Smooth muscle cell of the brain vasculature (primary cell): Measurements from ENCODE around the gene NUP210L.

ENCODE experiments used
- DNase-seq: peaks from one replicate; pipeline ENCODE4 v3.0.0-alpha.2; 2012; ENCODE audit warnings: low read depth, low spot score

The NUP210L gene

DNA sequence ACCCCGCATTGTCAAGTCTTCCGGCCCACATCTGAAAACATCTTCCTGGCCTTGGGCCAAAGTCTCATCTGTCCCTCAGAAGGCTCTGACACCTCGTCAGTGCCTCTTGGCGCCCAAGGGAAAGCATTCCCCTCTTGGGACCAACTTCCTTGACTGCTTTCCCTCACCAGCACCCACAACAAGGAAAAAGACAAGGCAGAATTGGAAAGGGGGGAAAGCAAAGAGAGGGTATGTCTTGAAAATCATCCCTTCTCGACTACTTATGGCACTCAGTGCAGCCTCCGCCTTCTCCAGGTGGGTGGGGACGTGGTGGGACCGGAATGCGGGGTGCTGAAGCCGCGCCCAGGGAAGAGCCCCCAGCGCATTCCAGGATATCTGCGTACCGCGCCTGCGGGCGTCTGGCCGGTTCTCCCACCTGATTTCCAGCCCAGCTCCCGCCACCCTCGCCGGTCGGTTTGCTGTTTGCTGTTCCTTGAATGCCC lies 191.0 kb downstream of the NUP210L start:
- no peak for DNase-seq

DNA sequence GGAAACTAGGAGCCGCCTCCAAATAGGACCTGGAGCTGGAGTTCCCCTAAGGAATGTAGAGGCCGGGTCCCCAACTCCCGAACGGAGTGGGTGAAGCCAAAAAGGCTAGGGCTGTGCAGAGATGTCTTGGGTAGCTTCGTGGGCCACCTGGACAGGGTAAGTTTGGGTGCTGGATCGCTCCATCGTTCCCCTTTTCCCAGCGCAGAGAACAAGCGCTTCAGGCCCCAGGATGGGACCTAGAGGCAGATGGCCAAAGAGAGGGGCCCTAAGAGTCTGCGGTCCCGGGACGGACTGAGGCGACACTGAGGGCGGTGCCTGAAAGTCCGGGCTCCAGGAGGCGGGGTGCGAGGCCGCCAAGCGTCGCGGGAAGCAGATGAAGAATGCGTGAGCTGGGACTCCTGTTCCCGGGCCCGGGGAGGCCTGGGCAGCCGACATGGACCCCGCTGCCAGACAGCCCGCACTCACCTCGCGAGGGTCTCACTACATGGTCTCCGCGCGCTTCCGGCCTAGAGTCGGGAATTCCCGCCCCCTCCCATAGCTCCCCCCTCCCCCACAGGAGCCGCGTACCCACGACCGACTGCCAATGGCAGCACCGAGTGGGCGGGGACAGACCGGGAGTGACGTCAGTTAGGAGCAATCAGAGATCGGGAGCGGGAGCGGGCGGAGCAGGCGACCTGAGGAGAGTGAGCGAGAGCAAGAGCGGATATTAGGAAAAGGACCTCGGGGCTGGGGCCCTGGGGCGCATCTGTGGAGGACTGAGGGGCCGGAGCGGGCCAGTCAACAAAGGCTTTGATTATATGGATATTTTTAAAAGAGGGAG lies 191.6 kb downstream of the NUP210L start, which contains the start of gene SLC39A1:
Gene SLC39A1 (minus strand): TSS at position 508 of the 820 bp plus-strand sequence. CDS start 822 bp downstream, outside the sequence.
- no peak for DNase-seq

DNA sequence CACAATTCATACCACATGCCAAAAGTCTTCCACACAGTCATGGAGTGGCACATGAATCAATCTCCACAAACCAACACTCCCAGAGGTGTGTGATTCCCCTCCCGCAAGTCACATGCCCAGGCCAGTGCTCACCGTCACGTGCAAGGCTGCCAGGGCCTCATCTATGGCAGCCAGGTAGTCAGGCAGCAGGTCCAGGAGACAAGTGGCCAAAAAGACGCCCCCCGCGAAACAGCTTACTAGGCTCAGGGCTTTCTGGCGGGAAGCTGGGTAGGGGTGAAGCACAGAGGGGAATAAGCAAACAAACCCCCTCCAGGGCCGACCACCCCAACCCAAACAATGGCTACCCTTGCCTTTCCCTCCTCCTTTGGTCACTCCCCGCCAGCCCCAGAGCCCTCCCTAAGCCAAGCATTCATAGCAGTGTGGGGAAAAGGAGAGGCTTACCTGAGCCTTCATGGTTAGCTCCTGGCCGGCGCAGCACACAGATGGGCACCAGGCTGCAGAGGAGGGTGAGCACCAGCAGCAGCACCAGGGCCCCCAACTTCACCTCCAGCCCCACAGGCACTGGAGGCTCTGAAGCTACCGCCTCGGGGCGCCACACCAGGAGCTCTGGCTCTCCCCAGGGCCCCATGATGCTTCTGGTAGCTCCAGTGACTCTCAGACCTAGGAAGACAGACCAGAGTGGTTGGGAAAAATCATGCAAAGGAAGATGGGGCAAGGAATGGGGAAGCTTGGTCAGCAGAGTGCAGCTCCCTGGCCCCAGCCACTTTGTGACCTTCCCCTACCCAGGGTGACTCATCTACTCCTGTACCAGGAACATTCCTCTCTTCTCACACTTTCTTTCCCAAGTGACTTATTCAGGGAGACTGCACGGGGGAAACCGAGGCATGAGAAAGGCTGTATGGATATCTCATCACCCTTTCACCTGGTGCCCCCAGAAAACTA lies 192.5 kb downstream of the NUP210L start:
- DNase-seq = no peak

DNA sequence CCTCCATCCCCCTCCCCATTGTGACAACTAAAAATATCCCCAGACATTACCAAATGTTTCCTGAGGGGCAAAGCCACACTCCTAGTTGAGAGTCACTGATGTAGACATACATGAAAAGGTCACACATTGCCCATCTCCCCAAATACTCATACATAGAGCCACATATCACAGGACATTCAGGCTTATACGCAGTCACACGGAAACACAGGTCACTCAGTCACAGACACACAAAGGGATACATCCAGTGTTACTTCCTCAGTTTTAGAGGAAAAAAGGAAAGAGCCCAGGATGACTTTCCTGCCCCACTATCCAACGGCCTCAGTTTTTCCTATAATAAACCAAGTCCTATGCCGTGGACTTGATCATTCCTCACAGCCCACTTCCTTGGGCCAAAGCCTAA lies 193.5 kb downstream of the NUP210L start:
- DNase-seq = no peak

DNA sequence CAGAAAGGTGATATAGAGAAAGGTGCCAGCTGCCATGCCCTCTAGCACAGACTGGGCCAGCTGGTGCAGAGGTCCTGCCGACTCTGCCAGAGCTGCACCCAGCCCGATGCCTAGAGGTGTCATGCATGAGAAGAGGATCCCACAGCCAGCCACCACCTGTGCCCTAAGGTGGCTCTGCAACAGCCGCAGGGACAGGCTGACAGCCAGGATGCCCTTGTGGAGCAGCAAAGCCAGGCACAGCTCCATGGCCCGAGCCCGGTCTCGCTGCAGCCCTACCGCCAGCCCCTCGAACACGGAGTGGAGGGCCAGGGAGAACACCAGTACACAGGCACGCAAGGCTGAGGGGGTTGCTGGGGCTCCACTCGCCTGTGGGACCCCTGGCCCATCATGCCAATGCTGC lies 194.7 kb downstream of the NUP210L start:
- no peak for DNase-seq

DNA sequence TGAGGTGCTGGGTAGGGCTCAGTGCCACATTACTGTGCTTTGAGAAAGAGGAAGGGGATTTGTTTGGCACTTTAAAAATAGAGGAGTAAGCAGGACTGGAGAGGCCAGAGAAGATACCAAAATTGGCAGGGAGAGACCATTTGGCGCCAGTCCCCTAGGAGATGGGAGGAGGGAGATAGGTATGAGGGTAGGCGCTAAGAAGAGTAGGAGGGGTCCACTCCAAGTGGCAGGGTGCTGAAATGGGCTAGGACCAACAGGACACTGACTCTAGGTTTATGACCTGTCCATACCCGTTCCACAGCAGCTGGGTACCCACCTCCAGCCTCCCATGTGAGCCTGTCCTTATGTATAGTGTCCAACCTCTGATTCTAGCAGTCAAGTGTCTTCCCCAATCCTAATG lies 195.4 kb downstream of the NUP210L start:
- DNase-seq = no peak

DNA sequence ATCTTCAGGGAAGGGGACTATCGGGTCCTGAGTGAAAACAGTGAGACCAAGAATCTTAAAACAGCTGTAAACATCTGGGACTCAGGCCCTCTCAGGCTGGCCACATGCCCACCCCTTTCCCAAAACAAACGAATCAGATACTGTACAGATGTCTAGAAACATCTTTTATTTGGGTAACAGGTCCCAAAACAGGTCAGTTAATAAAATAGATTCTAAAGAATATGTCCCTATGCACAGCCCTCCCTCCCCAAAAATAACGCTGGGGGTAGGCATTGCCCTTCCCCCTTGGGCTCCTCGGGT lies 196.0 kb downstream of the NUP210L start:
- DNase-seq = no peak

DNA sequence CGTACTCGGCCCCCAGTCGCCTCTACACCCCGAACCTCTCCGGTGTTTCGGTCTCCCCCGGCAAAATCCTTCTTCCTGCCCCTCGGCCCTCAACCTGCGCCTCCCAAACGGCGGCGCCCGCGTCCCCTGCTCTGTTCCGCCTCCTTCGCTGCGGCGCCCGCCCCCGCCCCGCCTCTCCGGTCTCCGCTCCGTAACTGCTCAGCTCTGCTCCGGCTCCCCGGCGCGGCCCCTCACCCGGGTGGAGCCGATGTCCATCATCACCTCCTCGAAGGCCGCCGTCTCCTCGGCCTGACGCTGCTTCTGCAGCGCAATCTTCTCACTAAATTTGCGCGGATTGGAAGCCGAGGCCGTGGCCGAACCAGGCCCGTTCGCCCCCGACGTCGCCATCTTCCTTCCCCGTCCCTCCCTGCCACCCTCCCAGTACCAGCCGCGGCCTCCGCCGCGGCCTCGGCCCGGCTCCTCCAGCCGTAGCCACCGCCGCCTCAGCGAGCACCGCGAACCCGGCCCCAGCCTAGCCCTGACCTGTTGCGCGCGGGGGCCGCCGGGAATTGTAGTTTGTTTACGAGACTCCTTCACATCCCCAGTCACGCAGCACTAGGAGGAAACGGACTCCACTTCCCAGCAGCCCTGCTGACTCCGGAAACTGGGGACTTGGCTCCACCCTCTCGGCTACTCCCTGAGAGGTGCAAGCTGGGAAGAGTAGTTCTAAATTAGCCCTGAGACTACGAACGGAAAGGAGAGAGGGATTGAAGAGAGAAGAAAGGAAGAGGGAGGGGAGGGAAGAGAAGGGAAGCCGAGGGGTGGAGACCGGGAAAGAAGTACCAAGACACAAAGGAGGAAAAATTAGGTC lies 196.5 kb downstream of the NUP210L start, which contains the start of gene CRTC2:
Gene CRTC2 (minus strand): TSS at position 502 of the 850 bp plus-strand sequence. CDS start 115 bp downstream, at position 387.
- DNase-seq = peak; percentile 95

DNA sequence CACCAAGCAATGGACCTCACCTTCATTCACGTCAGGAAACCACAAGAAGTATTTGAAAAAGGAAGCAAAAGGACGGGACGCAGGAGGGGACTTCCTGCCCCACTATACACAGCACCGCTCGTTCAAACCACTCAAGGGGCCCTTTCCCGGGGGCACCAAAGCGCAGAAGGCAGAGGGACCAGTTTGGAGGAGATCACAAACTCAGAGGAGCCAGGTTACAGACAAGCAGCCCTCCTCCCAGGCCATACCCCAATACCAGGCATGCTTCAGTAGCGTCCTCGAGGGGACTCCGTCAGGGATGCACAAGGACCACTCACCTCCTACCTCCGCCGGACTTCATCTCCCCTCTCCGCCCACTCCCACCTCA lies 197.1 kb downstream of the NUP210L start:
- no peak for DNase-seq

DNA sequence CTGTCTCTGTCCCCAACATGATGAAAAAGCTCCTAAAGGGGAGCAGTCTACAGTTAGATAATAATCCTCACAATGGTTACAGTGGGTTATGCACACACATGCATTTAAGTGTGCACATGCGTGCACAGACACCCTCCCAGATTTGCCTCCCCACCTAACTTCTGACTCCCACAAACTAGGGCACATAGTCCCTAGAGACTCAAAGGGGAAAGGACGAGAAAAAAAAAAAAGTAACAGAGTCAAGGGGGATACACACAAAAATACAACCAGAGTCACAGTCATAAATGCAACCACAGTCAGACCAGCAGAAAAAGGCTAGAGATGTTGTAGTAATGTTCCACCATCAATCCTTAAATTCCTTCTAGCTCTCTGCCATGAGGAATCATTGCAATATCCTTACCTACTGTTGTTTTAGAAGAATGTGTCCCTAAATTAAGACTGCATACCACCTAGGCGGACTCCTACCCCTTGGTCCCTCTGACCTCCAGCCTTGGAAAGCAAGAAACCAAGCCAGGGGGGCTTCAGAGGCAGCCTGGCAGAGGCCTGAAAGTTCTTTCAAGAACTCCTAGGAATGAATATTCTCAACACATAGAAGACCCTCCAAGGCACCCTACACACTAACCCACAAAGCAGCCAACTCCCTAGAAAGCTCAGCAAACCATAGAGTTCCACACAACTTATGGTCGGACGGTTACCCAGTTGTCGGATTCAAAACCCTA lies 197.7 kb downstream of the NUP210L start:
- no peak for DNase-seq

DNA sequence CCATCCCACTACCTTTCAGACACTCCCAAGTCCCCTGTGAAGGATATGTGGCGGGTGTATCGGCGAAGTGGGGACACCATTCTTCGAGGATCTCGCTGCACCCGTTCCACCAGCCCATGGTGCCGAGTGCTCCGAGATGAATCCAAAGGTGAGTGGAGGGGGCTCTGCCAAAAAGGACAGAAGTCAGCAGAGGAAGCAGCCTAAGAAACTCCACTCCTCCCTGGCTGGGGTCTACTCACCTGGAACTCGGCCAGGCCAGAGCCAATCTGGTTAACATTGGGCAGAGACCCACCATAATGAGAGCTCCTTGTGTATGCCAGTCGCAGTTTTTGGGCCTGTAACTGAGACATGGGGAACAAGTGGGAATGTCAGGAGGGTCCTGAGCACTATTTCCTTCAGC lies 200.0 kb downstream of the NUP210L start:
- no peak for DNase-seq

DNA sequence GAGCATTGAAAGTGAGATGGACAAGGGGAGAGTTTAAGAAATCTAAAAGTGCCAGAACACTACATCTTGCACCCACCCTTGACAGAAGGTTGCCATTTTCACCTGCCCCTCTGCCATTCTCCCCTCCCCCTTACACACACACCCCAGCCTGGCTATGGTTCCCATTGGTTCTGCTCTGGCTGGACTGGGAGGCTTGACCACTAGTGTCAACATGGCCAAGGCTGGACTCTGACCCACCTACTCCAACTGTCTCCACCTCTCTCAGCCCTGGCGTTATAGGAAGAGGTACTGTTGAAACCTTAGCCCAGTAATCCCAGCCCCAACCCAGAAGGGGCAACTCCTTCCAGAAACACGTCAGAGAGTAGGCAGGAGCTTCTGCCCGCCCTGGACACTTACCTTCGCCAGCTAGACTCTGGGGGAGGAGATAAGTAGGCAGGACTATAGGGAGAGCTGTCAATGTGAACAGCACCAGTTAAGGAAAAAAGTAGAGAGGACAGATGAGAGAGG lies 201.0 kb downstream of the NUP210L start:
- no peak for DNase-seq

DNA sequence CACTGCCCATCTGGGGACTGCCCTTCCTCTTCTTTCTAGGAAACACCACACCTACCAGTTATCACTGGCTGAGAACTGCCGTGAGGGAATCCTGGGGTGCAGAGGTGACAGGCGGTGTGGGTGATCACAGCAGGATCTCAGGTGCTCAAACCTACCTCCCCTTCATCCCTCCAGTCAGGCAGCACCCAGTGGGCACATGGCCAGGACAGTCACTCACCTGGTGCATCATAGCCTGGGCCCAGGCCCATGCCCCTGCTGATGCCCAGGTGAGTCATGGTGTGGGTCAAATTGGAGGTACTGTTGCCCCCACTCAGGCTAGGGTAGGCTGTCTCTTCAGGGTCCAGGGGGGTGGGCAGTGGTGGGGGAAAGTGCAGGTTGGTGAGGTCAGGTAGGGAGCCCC lies 203.1 kb downstream of the NUP210L start:
- DNase-seq = no peak

DNA sequence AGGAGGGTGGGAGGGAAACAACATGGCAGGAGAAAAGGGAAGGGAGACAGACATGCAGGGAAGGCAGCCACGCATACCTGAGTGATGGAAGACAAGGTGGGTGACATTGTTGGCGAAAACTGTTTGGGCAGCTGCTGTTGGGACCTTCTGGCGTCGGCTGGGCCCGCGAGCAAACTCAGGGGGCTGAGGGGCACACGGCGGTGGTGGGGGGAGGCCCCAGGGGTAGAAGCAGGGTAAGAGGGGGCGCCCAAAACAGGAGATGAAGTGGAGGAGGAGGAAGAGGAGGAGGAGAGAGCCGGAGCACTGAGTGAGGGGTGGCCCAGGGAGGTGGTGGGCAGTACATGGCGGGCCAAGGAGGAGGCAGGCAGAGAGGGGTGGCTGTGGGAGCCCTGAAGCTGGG lies 203.7 kb downstream of the NUP210L start:
- no peak for DNase-seq

DNA sequence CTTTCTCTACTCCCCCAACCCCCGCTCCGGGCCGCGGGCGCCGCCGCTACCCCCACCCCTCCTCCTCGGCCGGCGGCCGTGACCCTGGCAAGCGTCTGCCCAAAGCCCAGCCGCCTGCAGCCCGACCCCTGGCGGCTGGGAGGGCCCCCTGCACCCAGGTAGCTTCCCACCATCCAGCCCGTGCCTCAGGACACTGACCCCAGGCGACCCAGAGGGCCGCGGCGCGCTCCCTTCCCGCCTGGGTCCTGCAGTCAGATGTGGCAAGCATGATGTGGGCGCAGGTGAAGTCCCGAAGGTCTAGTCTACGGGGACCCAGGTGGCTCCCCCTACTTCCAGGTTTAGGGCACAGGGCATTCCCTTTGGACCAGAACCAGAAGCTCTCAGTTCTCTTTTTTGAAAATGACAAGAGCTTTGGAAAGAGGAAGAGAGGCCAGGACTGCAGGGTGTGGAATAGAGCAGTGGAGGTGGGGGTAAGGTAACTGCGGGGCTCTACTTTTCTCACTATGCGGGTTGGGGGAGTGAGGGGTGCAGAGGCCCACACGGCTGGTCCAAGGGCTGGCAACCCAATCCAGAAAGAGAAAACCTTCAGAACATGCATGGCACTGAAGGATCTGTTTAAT lies 208.1 kb downstream of the NUP210L start, which contains the start of gene DENND4B:
Gene DENND4B (minus strand): TSS at position 97 of the 620 bp plus-strand sequence. CDS start 2,344 bp downstream, outside the sequence.
- no peak for DNase-seq

DNA sequence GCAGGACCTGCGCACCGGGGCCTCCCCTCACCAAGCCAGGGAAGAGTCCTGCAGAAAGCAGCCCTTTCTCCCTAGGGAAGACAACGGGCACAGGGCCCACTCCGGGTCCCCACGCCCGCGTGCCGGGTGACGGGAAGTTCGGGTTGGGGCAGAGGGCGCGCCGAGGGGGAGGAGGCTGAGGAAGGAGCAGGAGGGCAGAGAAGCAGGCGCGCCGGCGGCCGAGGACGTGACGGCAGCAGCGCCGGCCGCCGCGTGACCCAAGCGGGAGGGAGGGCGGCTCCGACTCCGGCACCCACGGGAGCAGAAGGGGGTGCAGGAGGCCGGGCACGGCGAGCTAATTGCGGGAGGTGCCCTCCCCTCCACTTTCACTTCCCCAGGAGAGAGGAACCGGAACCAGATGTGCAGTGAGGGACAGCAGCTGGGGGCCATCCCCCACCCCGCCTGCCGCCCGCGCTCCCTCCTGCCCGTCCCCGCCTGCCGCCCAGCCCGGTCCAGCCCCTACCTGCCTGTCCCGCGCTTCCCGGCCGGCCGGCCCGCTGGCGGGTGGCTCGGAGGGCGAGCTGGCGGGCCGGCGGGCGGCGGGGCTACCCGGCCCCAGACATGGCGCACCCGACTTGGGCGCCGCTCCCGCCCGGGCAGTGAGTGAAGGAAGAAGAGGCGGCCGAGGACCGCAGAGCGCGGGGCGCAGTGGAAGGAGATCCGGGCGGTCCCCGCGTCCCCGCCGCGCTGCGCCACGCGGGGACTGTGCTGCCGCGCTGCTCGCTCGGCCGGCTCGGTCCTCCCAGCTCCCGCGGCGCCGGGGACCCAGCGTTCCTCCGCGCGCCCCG lies 208.9 kb downstream of the NUP210L start:
- DNase-seq = no peak

DNA sequence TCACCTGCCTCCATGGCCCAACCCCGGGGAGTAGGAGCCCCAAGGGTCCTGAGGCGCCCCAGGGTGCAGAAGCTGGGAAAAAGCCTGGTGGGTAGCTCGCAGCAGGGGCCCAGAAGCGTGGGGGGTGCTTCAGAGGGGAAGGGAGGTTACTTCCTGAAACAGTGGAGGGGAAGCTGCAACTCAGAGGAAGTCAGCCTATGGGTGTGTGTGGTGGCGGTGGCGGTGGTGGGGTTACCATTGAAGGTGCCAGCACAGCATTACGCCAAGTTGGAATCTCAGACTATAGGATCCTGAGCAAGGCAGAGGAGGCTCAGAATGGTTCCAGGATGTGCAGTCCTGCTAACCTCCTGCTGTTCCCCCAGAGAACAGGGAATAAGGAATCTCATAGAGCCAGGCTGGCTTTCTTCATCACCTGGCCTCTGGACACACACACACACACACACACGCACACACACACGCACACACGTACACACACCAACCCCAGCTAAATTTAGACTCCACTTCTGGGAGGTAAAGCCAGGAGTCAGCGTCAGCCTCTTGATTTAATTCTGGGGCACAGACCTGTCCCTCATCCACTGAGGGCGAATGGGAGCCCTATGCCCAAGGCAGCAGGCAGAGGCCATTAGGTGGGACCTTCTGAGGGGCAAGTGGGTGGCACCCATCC lies 209.6 kb downstream of the NUP210L start:
- DNase-seq = no peak

DNA sequence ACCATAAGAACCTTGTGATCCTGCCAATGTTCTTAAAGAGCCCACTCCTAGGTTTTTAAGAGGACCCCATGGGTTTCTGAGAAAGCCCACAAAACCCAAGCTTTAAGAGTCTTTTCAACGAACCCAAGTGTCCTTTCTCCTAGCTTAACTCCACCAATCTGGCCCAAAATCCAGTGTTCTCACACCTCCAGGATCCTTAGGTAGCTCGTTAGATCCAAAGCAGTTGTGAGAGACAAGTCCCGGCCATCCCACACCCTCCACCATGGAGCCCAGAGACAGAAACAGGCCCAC lies 210.1 kb downstream of the NUP210L start:
- DNase-seq = no peak
